Kidney (tissue), 14 donors: ENCODE results near the gene TACC2. TPM values are rescaled to one million over a fixed set of nuclear protein-coding genes. Genes with fewer than 3 reads are reported as not detected.
A peak's percentile ranks its signal among the peaks of the same experiment; 100 is the strongest.

ENCODE experiments used
- DNase-seq, 5 donors: peaks; one replicate each; pipeline ENCODE4 v3.0.0-alpha.2; 2013 to 2020
- FAIRE-seq: peaks from 2 replicates; lab custom pipeline; 2012; peaks lifted over from hg19 to GRCh38; lab: Jason Lieb, UNC
- H3K27ac ChIP-seq, 2 donors: one replicate each; pipeline ENCODE4 v1.7.0; 2013; ENCODE audit warnings: low read depth in 2 of 2, low read length in 2 of 2, inconsistent platforms in 1 of 2
- H3K27me3 ChIP-seq: one replicate; pipeline ENCODE4 v1.7.1; 2013; ENCODE audit warnings: low read length, inconsistent platforms; ENCODE audit not compliant: control insufficient read depth, insufficient read depth
- H3K36me3 ChIP-seq, 3 donors: one replicate each; pipeline versions ENCODE4 v1.7.0 to v1.7.1; 2013; ENCODE audit warnings: low read length in 3 of 3, control low read depth in 1 of 3, inconsistent platforms in 1 of 3; ENCODE audit not compliant: insufficient read depth in 3 of 3, control insufficient read depth in 2 of 3
- H3K4me1 ChIP-seq, 3 donors: one replicate each; pipeline versions ENCODE4 v1.7.0 to v1.7.1; 2013; ENCODE audit warnings: low read length in 3 of 3, inconsistent platforms in 1 of 3, low read depth in 1 of 3; ENCODE audit not compliant: control insufficient read depth in 2 of 3, insufficient read depth in 2 of 3
- H3K4me3 ChIP-seq, 3 donors: one replicate each; pipeline versions ENCODE4 v1.7.0 to v1.8.1; 2013; ENCODE audit warnings: low read length in 3 of 3, control low read depth in 1 of 3, inconsistent platforms in 1 of 3
- H3K9ac ChIP-seq, 3 donors: one replicate each; pipeline versions ENCODE4 v1.7.0 to v1.7.1; 2013; ENCODE audit warnings: low read length in 3 of 3, control low read depth in 1 of 3, inconsistent platforms in 1 of 3
- H3K9me3 ChIP-seq, 3 donors: one replicate each; pipeline versions ENCODE4 v1.7.0 to v1.7.1; 2013; ENCODE audit warnings: low read length in 3 of 3, control low read depth in 1 of 3, inconsistent platforms in 1 of 3; ENCODE audit not compliant: control insufficient read depth in 2 of 3, insufficient read depth in 1 of 3
- CTCF ChIP-seq: IDR thresholded peaks from 3 replicates; pipeline ENCODE4 v1.5.1; 2012; ENCODE audit warnings: mild to moderate bottlenecking, moderate library complexity, borderline replicate concordance; ENCODE audit not compliant: insufficient read depth; ENCODE audit errors: extremely low read depth
- intact Hi-C: fragments of 100-400 bp; cut with DNase I; formaldehyde crosslinking; loops from one replicate; pipeline ENCODE4 v1.11.1; 2022
- polyA plus RNA-seq: library from polyadenylated mRNA; stranded (reverse); fragments of 350-450 nt; fragmentation: Illumina TruSeq; extraction: RNeasy Lipid Tissue Mini Kit (QIAGEN cat#74804); gene quantifications from one replicate; pipeline ENCODE4 v1.2.3, GENCODE V29; 2014; ENCODE audit warnings: low read depth, low replicate concordance; ENCODE audit not compliant: insufficient read depth
- total RNA-seq: library from RNA; stranded (reverse); fragmentation: NEBNext Ultra II Directional; extraction: Animal tissue kit (Norgen Biotek cat#: 25700); gene quantifications from one replicate; pipeline ENCODE4 v1.2.1, GENCODE V29; 2021
- donor health status: control.
- donor health status: control.
- donor health status: control.
- donor health status: control.
- donor health status: control.
- donor health status: DM: yes; HTN: yes; CAD: no.
- donor health status: Normal renal cell carcinoma (clear cell type).

The TACC2 gene
- total and polyA plus RNA-seq, 2 donors from 2014 or later: 36.4 to 81.0 TPM

- Histone ChIP-seq H3K4me1 (peaks cover 0 to 3% (median 0%) of the 10 kb centered on the region in 3 donors), H3K9ac (peak overlapping the region in 2 of 3 donors; percentile 23 to 77), H3K36me3 (no peaks in the 10 kb centered on the region), H3K4me3 (peak overlapping the region; percentile 16 to 69 (median 53)), H3K27ac (peak overlapping the region; percentile 87), H3K27me3 (no peaks in the 10 kb centered on the region), H3K9me3 (no peaks in the 10 kb centered on the region)
- TF ChIP-seq CTCF: no peak
- intact Hi-C loops: no loop called here
- FAIRE-seq: no peak
- DNase-seq: peak; percentile 83 to 91 (median 90)
Observed at GRCh38 chr10:122019414-122019975, 30.5 kb downstream of the TACC2 start.

- no peak for TF ChIP-seq CTCF
- Histone ChIP-seq H3K9me3 (no peaks in the 10 kb centered on the region), H3K4me1 (peaks cover 0 to 3% (median 0%) of the 10 kb centered on the region in 3 donors), H3K4me3 (peak overlapping the region in 2 of 3 donors; percentile 52 to 53), H3K36me3 (no peaks in the 10 kb centered on the region), H3K27ac (peak overlapping the region; percentile 87), H3K9ac (peak overlapping the region in 1 of 3 donors; percentile 77), H3K27me3 (no peaks in the 10 kb centered on the region)
- peak in 1 of 5 donors; percentile 15 for DNase-seq
- intact Hi-C loops: no loop called here
- no peak for FAIRE-seq
Observed at GRCh38 chr10:122020226-122020625, 31.3 kb downstream of the TACC2 start.

GRCh38 chr10:122021379-122021778 is 32.4 kb downstream of the TACC2 start:
- DNase-seq (no peak), FAIRE-seq (no peak)
- TF ChIP-seq CTCF: no peak
- no peak overlapping the region for H3K27ac ChIP-seq
- no peaks in the 10 kb centered on the region for H3K9me3 ChIP-seq
- peaks cover 0 to 3% (median 0%) of the 10 kb centered on the region in 3 donors for H3K4me1 ChIP-seq
- no peak overlapping the region for H3K9ac ChIP-seq
- intact Hi-C loops: no loop called here
- H3K4me3 ChIP-seq: no peak overlapping the region
- no peaks in the 10 kb centered on the region for H3K27me3 ChIP-seq
- H3K36me3 ChIP-seq: no peaks in the 10 kb centered on the region
